ENCODE results near the gene PCDHA7. TPM values are rescaled to one million over a fixed set of nuclear protein-coding genes. Genes with fewer than 3 reads are reported as not detected.
"Not testable (repeated sequence)": the region's sequence is repeated elsewhere in the genome, so short reads cannot be mapped to it uniquely, and the experiment has no call there.

Gene PCDHA7
- polyA plus RNA-seq, 4 donors = 0.06 to 0.07 TPM; not detected in 2

DNA sequence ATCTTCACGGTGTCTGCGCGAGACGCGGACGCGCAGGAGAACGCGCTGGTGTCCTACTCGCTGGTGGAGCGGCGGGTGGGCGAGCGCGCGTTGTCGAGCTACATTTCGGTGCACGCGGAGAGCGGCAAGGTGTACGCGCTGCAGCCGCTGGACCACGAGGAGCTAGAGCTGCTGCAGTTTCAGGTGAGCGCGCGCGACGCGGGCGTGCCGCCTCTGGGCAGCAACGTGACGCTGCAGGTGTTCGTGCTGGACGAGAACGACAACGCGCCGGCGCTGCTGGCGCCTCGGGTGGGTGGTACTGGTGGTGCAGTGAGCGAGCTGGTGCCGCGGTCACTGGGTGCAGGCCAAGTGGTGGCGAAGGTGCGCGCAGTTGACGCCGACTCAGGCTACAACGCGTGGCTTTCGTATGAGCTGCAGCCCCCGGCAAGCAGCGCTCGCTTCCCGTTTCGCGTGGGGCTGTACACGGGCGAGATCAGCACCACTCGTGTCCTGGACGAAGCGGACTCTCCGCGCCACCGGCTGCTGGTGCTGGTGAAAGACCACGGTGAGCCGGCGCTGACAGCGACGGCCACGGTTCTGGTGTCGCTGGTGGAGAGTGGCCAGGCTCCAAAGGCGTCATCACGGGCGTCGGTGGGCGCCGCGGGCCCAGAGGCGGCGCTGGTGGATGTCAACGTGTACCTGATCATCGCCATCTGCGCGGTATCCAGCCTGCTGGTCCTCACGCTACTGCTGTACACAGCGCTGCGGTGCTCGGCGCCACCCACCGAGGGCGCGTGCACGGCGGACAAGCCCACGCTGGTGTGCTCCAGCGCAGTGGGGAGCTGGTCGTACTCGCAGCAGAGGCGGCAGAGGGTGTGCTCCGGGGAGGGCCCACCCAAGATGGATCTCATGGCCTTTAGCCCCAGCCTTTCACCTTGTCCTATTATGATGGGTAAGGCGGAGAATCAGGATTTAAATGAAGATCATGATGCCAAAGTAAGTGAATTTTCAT is 4.3 kb upstream of the PCDHA7 start:
- H3K9me3 ChIP-seq (ENCODE audit: control insufficient read depth in 2 of 2, insufficient read depth in 1 of 2, low read depth in 1 of 2, low read length in 1 of 2) = peaks cover 2 to 35% of the 10 kb centered on the region in 2 donors
- FAIRE-seq = not testable (repeated sequence)
- 53 to 71% (median 69%) methylated on average over 79 to 106 of the region's 106 CpGs for WGBS, 3 donors

DNA sequence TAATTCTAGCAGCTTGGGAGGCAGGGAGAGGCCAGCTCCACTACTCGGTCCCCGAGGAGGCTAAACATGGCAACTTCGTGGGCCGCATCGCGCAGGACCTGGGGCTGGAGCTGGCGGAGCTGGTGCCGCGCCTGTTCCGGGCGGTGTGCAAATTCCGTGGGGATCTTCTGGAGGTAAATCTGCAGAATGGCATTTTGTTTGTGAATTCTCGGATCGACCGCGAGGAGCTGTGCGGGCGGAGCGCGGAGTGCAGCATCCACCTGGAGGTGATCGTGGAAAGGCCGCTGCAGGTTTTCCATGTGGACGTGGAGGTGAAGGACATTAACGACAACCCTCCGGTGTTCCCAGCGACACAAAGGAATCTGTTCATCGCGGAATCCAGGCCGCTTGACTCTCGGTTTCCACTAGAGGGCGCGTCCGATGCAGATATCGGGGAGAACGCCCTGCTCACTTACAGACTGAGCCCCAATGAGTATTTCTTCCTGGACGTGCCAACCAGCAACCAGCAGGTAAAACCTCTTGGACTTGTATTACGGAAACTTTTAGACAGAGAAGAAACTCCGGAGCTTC is 455 bp downstream of the PCDHA7 start:
- H3K27ac ChIP-seq (ENCODE audit: low read depth in 1 of 3, low read length in 2 of 3); FAIRE-seq; H3K4me3 ChIP-seq (ENCODE audit: low read depth in 1 of 3, low read length in 3 of 3); DNase-seq; H3K27me3 ChIP-seq (ENCODE audit: control insufficient read depth in 3 of 3, insufficient read depth in 3 of 3, low read length in 3 of 3); H3K36me3 ChIP-seq (ENCODE audit: control insufficient read depth in 3 of 3, insufficient read depth in 2 of 3, low read depth in 1 of 3, low read length in 3 of 3); H3K4me1 ChIP-seq (ENCODE audit: control insufficient read depth in 3 of 3, insufficient read depth in 2 of 3, low read depth in 1 of 3, low read length in 2 of 3): not testable (repeated sequence)
- 28 to 51% (median 46%) methylated on average over 23 to 26 of the region's 38 CpGs for WGBS, 3 donors
- peaks cover 5 to 45% of the 10 kb centered on the region in 2 donors for H3K9me3 ChIP-seq (ENCODE audit: control insufficient read depth in 2 of 2, insufficient read depth in 1 of 2, low read depth in 1 of 2, low read length in 1 of 2)

More for the DNA sequence above, 4.3 kb upstream of the PCDHA7 start:
- H3K36me3 ChIP-seq (ENCODE audit: control insufficient read depth in 3 of 3, insufficient read depth in 2 of 3, low read depth in 1 of 3, low read length in 3 of 3); H3K4me3 ChIP-seq (ENCODE audit: low read depth in 1 of 3, low read length in 3 of 3); H3K27me3 ChIP-seq (ENCODE audit: control insufficient read depth in 3 of 3, insufficient read depth in 3 of 3, low read length in 3 of 3); H3K27ac ChIP-seq (ENCODE audit: low read depth in 1 of 3, low read length in 2 of 3); H3K4me1 ChIP-seq (ENCODE audit: control insufficient read depth in 3 of 3, insufficient read depth in 2 of 3, low read depth in 1 of 3, low read length in 2 of 3); DNase-seq: not testable (repeated sequence)

GRCh38 chr5:140835622-140836510 is 1.8 kb downstream of the PCDHA7 start:
- Histone ChIP-seq H3K4me3 (ENCODE audit: low read depth in 1 of 3, low read length in 3 of 3) (no peak overlapping the region), H3K27ac (ENCODE audit: low read depth in 1 of 3, low read length in 2 of 3) (no peak overlapping the region), H3K4me1 (ENCODE audit: control insufficient read depth in 3 of 3, insufficient read depth in 2 of 3, low read depth in 1 of 3, low read length in 2 of 3) (no peaks in the 10 kb centered on the region), H3K27me3 (ENCODE audit: control insufficient read depth in 3 of 3, insufficient read depth in 3 of 3, low read length in 3 of 3) (no peaks in the 10 kb centered on the region), H3K36me3 (ENCODE audit: control insufficient read depth in 3 of 3, insufficient read depth in 2 of 3, low read depth in 1 of 3, low read length in 3 of 3) (no peaks in the 10 kb centered on the region), H3K9me3 (ENCODE audit: control insufficient read depth in 2 of 2, insufficient read depth in 1 of 2, low read depth in 1 of 2, low read length in 1 of 2) (peaks cover 3 to 38% of the 10 kb centered on the region in 2 donors)
- WGBS, 3 donors = 55 to 73% (median 65%) methylated on average over 103 of the region's 103 CpGs
- no peak for FAIRE-seq
- DNase-seq = no peak

- Histone ChIP-seq H3K27ac (ENCODE audit: low read depth in 1 of 3, low read length in 2 of 3) (no peak within 1 kb of the TSS), H3K9me3 (ENCODE audit: control insufficient read depth in 2 of 2, insufficient read depth in 1 of 2, low read depth in 1 of 2, low read length in 1 of 2) (peaks cover 0 to 34% of the 10 kb centered on the region in 2 donors), H3K27me3 (ENCODE audit: control insufficient read depth in 3 of 3, insufficient read depth in 3 of 3, low read length in 3 of 3) (no peaks in the 10 kb centered on the region), H3K4me3 (ENCODE audit: low read depth in 1 of 3, low read length in 3 of 3) (no peak within 1 kb of the TSS), H3K4me1 (ENCODE audit: control insufficient read depth in 3 of 3, insufficient read depth in 2 of 3, low read depth in 1 of 3, low read length in 2 of 3) (no peaks in the 10 kb centered on the region), H3K36me3 (ENCODE audit: control insufficient read depth in 3 of 3, insufficient read depth in 2 of 3, low read depth in 1 of 3, low read length in 3 of 3) (no peaks in the 10 kb centered on the region)
- DNase-seq = no peak
- 24 to 48% (median 32%) methylated on average over 42 to 47 of the region's 47 CpGs for WGBS, 3 donors
- no peak for FAIRE-seq
These were observed 7.2 kb downstream of the PCDHA7 start, which contains the start of gene PCDHA8 for GRCh38 chr5:140840978-140841962. PCDHA8 (plus strand) TSS chr5:140841187; CDS start chr5:140841322, 135 bp downstream.

DNA sequence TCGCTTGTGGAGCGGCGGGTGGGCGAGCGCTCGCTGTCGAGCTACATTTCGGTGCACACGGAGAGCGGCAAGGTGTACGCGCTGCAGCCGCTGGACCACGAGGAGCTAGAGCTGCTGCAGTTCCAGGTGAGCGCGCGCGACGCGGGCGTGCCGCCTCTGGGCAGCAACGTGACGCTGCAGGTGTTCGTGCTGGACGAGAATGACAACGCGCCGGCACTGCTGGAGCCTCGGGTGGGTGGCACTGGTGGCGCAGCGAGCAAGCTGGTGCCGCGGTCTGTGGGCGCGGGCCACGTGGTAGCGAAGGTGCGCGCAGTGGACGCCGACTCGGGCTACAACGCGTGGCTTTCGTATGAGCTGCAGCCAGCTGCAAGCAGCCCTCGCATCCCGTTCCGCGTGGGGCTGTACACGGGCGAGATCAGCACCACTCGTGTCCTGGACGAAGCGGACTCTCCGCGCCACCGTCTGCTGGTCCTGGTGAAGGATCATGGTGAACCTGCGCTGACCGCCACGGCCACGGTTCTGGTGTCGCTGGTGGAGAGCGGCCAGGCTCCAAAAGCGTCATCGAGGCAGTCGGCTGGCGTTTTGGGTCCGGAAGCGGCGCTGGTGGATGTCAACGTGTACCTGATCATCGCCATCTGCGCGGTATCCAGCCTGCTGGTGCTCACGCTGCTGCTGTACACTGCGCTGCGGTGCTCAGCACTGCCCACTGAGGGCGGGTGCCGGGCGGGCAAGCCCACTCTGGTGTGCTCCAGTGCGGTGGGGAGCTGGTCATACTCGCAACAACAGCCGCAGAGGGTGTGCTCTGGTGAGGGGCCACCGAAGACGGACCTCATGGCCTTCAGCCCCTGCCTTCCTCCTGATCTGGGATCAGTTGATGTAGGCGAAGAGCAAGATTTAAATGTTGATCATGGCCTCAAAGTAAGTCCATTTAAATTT is 9.0 kb downstream of the PCDHA7 start:
- no peak for DNase-seq
- H3K4me1 ChIP-seq (ENCODE audit: control insufficient read depth in 3 of 3, insufficient read depth in 2 of 3, low read depth in 1 of 3, low read length in 2 of 3) = no peaks in the 10 kb centered on the region
- H3K27me3 ChIP-seq (ENCODE audit: control insufficient read depth in 3 of 3, insufficient read depth in 3 of 3, low read length in 3 of 3) = no peaks in the 10 kb centered on the region
- no peak overlapping the region for H3K27ac ChIP-seq (ENCODE audit: low read depth in 1 of 3, low read length in 2 of 3)
- no peak for FAIRE-seq
- WGBS, 3 donors = 57 to 78% methylated on average over 87 of the region's 87 CpGs; no CpG with 5 or more reads in 1 of the 3 donors
- H3K4me3 ChIP-seq (ENCODE audit: low read depth in 1 of 3, low read length in 3 of 3) = no peak overlapping the region
- peaks cover 0 to 26% of the 10 kb centered on the region in 2 donors for H3K9me3 ChIP-seq (ENCODE audit: control insufficient read depth in 2 of 2, insufficient read depth in 1 of 2, low read depth in 1 of 2, low read length in 1 of 2)
- H3K36me3 ChIP-seq (ENCODE audit: control insufficient read depth in 3 of 3, insufficient read depth in 2 of 3, low read depth in 1 of 3, low read length in 3 of 3) = no peaks in the 10 kb centered on the region

- not testable (repeated sequence) for H3K4me1 ChIP-seq (ENCODE audit: control insufficient read depth in 3 of 3, insufficient read depth in 2 of 3, low read depth in 1 of 3, low read length in 2 of 3); H3K36me3 ChIP-seq (ENCODE audit: control insufficient read depth in 3 of 3, insufficient read depth in 2 of 3, low read depth in 1 of 3, low read length in 3 of 3); H3K27ac ChIP-seq (ENCODE audit: low read depth in 1 of 3, low read length in 2 of 3); H3K4me3 ChIP-seq (ENCODE audit: low read depth in 1 of 3, low read length in 3 of 3); DNase-seq; FAIRE-seq; H3K27me3 ChIP-seq (ENCODE audit: control insufficient read depth in 3 of 3, insufficient read depth in 3 of 3, low read length in 3 of 3)
- WGBS, 3 donors = 25 to 45% methylated on average over 37 to 46 of the region's 48 CpGs; no CpG with 5 or more reads in 1 of the 3 donors
- peaks cover 0 to 13% of the 10 kb centered on the region in 2 donors for H3K9me3 ChIP-seq (ENCODE audit: control insufficient read depth in 2 of 2, insufficient read depth in 1 of 2, low read depth in 1 of 2, low read length in 1 of 2)
These were observed 14.4 kb downstream of the PCDHA7 start, which contains the start of gene PCDHA9 for GRCh38 chr5:140848139-140849102. PCDHA9 (plus strand) TSS chr5:140848382; CDS start chr5:140848496, 114 bp downstream.
